ENCODE results near the gene CLBA1.

Gene CLBA1

DNA sequence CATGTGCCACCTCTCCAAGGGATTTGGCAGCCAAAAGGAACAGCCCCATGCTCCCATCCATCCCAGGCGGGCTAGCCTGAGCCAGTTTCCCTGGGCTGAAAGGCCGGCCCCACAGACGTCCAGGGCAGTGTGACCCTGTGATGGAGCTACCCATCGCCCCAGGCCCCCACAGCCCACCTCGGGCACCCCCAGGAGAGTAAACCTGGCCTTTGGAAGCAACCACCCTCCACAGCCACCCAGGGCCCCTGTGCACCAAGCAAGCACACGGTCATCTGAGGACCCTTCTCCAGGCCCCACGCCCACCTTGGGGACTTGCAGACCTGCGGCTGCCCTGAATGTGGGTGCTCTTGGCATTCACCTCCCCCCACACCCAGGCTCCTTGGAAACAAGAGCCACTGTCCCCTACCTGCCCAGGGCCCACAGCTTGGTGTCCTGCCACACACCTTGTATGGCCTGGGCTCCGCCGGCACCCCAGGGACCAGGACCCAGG is 15.8 kb upstream of the CLBA1 start:
- H3K4me3 ChIP-seq (ENCODE audit: low read length): no peak overlapping the region
- no peak for TF ChIP-seq CTCF (IDR thresholded peaks at IDR 0.05; ENCODE audit: low read depth, low read length)
- H3K27ac ChIP-seq (ENCODE audit: low read length): no peak overlapping the region

DNA sequence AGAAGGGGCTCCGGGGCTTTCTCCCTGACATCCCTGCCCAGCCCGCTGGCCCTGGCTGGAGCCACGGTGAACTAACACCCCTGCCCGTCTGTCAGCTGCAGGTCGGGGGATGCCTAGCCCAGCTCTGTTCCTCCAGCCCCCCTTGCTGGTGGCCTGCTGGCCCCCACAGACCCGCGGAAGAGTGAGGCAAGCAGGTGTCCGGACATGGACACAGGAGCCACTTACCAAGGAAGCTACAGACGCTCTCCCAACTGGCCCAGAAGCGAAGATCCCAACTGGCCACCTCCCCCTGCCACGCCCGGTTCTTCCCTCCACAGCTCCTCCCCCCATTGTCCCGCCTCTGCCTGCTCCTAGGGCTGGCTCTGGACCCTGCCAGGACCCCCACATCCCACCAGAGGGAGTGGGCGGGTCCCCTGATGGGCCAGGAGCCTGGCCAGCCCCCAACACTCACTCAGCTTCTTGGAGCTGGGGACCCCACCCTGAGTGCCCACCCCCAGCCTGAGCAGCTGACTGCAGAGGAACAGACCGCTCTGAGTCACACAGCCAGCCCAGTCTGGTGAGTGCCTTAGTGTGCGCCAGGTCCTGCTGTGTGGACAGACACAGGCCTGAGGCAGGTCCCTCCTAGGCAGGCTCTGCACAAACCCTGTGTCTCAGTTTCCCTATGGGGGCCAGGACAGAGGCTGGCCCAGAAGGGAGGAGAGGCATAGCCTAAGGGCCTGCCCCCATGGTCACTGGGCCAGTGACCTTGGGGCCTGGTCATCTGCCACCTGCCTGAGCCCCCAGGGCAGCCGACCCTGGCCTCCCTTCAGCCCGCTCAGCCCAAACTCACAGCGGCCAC is 15.1 kb upstream of the CLBA1 start:
- H3K9me3 ChIP-seq (ENCODE audit: insufficient read depth, low read length): no peaks in the 10 kb centered on the region
- no peaks in the 10 kb centered on the region for H4K20me1 ChIP-seq (ENCODE audit: insufficient read depth, low read length)
- TF ChIP-seq EZH2phosphoT487 (IDR thresholded peaks at IDR 0.05; ENCODE audit: low read depth): no peak
- TF ChIP-seq CTCF (IDR thresholded peaks at IDR 0.05; ENCODE audit: low read depth, low read length): no peak
- peaks cover 7% of the 10 kb centered on the region; the same call in 1 of the 2 replicates for H3K4me1 ChIP-seq (ENCODE audit: low read length)
- H2AFZ ChIP-seq (ENCODE audit: low read depth, low read length): no peak overlapping the region
- H3K36me3 ChIP-seq (replicated peaks; ENCODE audit: low read depth, low read length): no peaks in the 10 kb centered on the region
- H3K27ac ChIP-seq (ENCODE audit: low read length): no peak overlapping the region
- no peak overlapping the region for H3K4me2 ChIP-seq (ENCODE audit: low read length)
- H3K79me2 ChIP-seq (ENCODE audit: low read length): no peaks in the 10 kb centered on the region
- H3K9ac ChIP-seq (ENCODE audit: low read length): no peak overlapping the region
- H3K4me3 ChIP-seq (ENCODE audit: low read length): no peak overlapping the region
- peaks cover 16% of the 10 kb centered on the region for H3K27me3 ChIP-seq (ENCODE audit: low read depth, low read length)

More for the DNA sequence above, 15.8 kb upstream of the CLBA1 start:
- Histone ChIP-seq H3K9me3 (ENCODE audit: insufficient read depth, low read length) (no peaks in the 10 kb centered on the region), H2AFZ (ENCODE audit: low read depth, low read length) (no peak overlapping the region), H3K79me2 (ENCODE audit: low read length) (no peaks in the 10 kb centered on the region), H3K27me3 (ENCODE audit: low read depth, low read length) (peaks cover 16% of the 10 kb centered on the region), H3K9ac (ENCODE audit: low read length) (no peak overlapping the region), H3K4me1 (ENCODE audit: low read length) (peaks cover 7% of the 10 kb centered on the region; the same call in 1 of the 2 replicates), H3K36me3 (replicated peaks; ENCODE audit: low read depth, low read length) (no peaks in the 10 kb centered on the region), H4K20me1 (ENCODE audit: insufficient read depth, low read length) (no peaks in the 10 kb centered on the region), H3K4me2 (ENCODE audit: low read length) (no peak overlapping the region)

- Histone ChIP-seq H3K9me3 (ENCODE audit: insufficient read depth, low read length) (no peaks in the 10 kb centered on the region), H3K4me1 (ENCODE audit: low read length) (peaks cover 9% of the 10 kb centered on the region), H4K20me1 (ENCODE audit: insufficient read depth, low read length) (no peaks in the 10 kb centered on the region), H3K9ac (ENCODE audit: low read length) (no peak overlapping the region), H3K27ac (ENCODE audit: low read length) (no peak overlapping the region), H3K36me3 (replicated peaks; ENCODE audit: low read depth, low read length) (no peaks in the 10 kb centered on the region), H3K4me3 (ENCODE audit: low read length) (no peak overlapping the region), H3K4me2 (ENCODE audit: low read length) (no peak overlapping the region), H2AFZ (ENCODE audit: low read depth, low read length) (no peak overlapping the region), H3K79me2 (ENCODE audit: low read length) (no peaks in the 10 kb centered on the region), H3K27me3 (ENCODE audit: low read depth, low read length) (peaks cover 16% of the 10 kb centered on the region)
- TF ChIP-seq CTCF (IDR thresholded peaks at IDR 0.05; ENCODE audit: low read depth, low read length) (no peak), EZH2phosphoT487 (IDR thresholded peaks at IDR 0.05; ENCODE audit: low read depth) (no peak)
Measured at GRCh38 chr14:104971447-104972240, 13.9 kb upstream of the CLBA1 start.
